Mesenchymal stem cell (in vitro differentiated cells and primary cell): Measurements from ENCODE around the gene CCDC141.

Experiments
- DNase-seq: peaks from one replicate; pipeline ENCODE4 v3.0.0-alpha.2; 2013
- H2AFZ ChIP-seq: one replicate; pipeline ENCODE4 v1.6.1; 2013; ENCODE audit warnings: low read depth, mild to moderate bottlenecking, control low read depth, inconsistent platforms, low read length, moderate library complexity
- H2AK5ac ChIP-seq: 2 replicates; pipeline ENCODE4 v1.6.1; 2013; ENCODE audit warnings: low read length, moderate library complexity, mild to moderate bottlenecking, inconsistent platforms; ENCODE audit not compliant: severe bottlenecking
- H2BK120ac ChIP-seq: one replicate; pipeline ENCODE4 v1.6.1; 2013; ENCODE audit warnings: low read depth, mild to moderate bottlenecking, inconsistent platforms, low read length, moderate library complexity
- H2BK12ac ChIP-seq, 2 experiments: one replicate each; pipeline ENCODE4 v1.6.1; 2013; ENCODE audit warnings: inconsistent platforms in 2 of 2, low read length in 2 of 2, mild to moderate bottlenecking in 2 of 2, moderate library complexity in 2 of 2, control low read depth in 1 of 2
- H2BK15ac ChIP-seq: one replicate; pipeline ENCODE4 v1.6.1; 2013; ENCODE audit warnings: mild to moderate bottlenecking, low read depth, inconsistent platforms; ENCODE audit not compliant: poor library complexity, severe bottlenecking
- H2BK5ac ChIP-seq: 2 replicates; pipeline ENCODE4 v1.6.1; 2013; ENCODE audit warnings: low read depth, mild to moderate bottlenecking, low read length, control low read depth, inconsistent platforms; ENCODE audit not compliant: poor library complexity, severe bottlenecking
- H3K14ac ChIP-seq, 2 experiments: one replicate each; pipeline ENCODE4 v1.6.1; 2013; ENCODE audit warnings: inconsistent platforms in 2 of 2, low read length in 2 of 2, control low read depth in 1 of 2, mild to moderate bottlenecking in 1 of 2, moderate library complexity in 1 of 2
- H3K18ac ChIP-seq, 2 experiments: one replicate each; pipeline ENCODE4 v1.6.1; 2013; ENCODE audit warnings: inconsistent platforms in 2 of 2, low read length in 2 of 2, control low read depth in 1 of 2, low read depth in 1 of 2, mild to moderate bottlenecking in 1 of 2
- H3K23ac ChIP-seq, 2 experiments: one replicate each; pipeline ENCODE4 v1.6.1; 2013; ENCODE audit warnings: inconsistent platforms in 2 of 2, low read length in 2 of 2, mild to moderate bottlenecking in 2 of 2, moderate library complexity in 2 of 2, control low read depth in 1 of 2
- H3K27ac ChIP-seq: 2 replicates; pipeline ENCODE4 v1.5.1; 2013; ENCODE audit warnings: mild to moderate bottlenecking, moderate library complexity, low read length, control low read depth, inconsistent platforms; ENCODE audit not compliant: poor library complexity, severe bottlenecking
- H3K27me3 ChIP-seq, 2 experiments: 2 replicates each; pipeline versions ENCODE4 v1.6.1 to v1.7.0; 2013; ENCODE audit warnings: low read length in 2 of 2, mild to moderate bottlenecking in 2 of 2, moderate library complexity in 2 of 2, control low read depth in 1 of 2, inconsistent platforms in 1 of 2; ENCODE audit not compliant: control insufficient read depth in 1 of 2, insufficient read depth in 1 of 2
- H3K36me3 ChIP-seq, 2 experiments: 2 replicates each; pipeline versions ENCODE4 v1.6.1 to v1.7.0; 2013; ENCODE audit warnings: low read length in 2 of 2, control low read depth in 1 of 2, inconsistent platforms in 1 of 2, low read depth in 1 of 2, mild to moderate bottlenecking in 1 of 2; ENCODE audit not compliant: insufficient read depth in 2 of 2, control insufficient read depth in 1 of 2
- H3K4ac ChIP-seq, 2 experiments: one replicate each; pipeline ENCODE4 v1.6.1; 2013; ENCODE audit warnings: inconsistent platforms in 2 of 2, low read length in 2 of 2, mild to moderate bottlenecking in 2 of 2, moderate library complexity in 2 of 2, control low read depth in 1 of 2, low read depth in 1 of 2
- H3K4me1 ChIP-seq: 2 replicates; pipeline ENCODE4 v1.6.1; 2013; ENCODE audit warnings: low read depth, low read length, control low read depth; ENCODE audit not compliant: control insufficient read depth, insufficient read depth
- H3K4me2 ChIP-seq: 2 replicates; pipeline ENCODE4 v1.6.1; 2013; ENCODE audit warnings: low read length, mild to moderate bottlenecking, inconsistent platforms; ENCODE audit not compliant: poor library complexity, severe bottlenecking
- H3K4me3 ChIP-seq, 2 experiments: 2 replicates each; pipeline versions ENCODE4 v1.5.1 to v1.7.0; 2013; ENCODE audit warnings: low read length in 2 of 2, mild to moderate bottlenecking in 2 of 2, control low read depth in 1 of 2, low read depth in 1 of 2; ENCODE audit not compliant: insufficient read depth in 1 of 2
- H3K79me1 ChIP-seq: replicated peaks from 2 replicates; pipeline ENCODE4 v1.6.1; 2013; ENCODE audit warnings: mild to moderate bottlenecking, control low read depth, low read length, inconsistent platforms; ENCODE audit not compliant: poor library complexity, severe bottlenecking
- H3K9ac ChIP-seq: 2 replicates; pipeline ENCODE4 v1.7.0; 2013; ENCODE audit warnings: mild to moderate bottlenecking, low read length, moderate library complexity
- H3K9me3 ChIP-seq: 2 replicates; pipeline ENCODE4 v1.7.0; 2013; ENCODE audit warnings: mild to moderate bottlenecking, low read length; ENCODE audit not compliant: control insufficient read depth
- H4K8ac ChIP-seq: one replicate; pipeline ENCODE4 v1.6.1; 2013; ENCODE audit warnings: inconsistent platforms, mild to moderate bottlenecking, low read length, moderate library complexity
- H4K91ac ChIP-seq: one replicate; pipeline ENCODE4 v1.6.1; 2013; ENCODE audit warnings: mild to moderate bottlenecking, low read length, inconsistent platforms
- WGBS: methylation state at CpG from one replicate; pipeline ENCODE4 v1.1.7; 2013; ENCODE audit warnings: mixed read lengths; 5-methylcytosine and 5-hydroxymethylcytosine counted together

CCDC141 gene

GRCh38 chr2:178999476-178999875 is 50.5 kb downstream of the CCDC141 start:
- 73% methylated on average over 4 of the region's 4 CpGs for WGBS
- H3K27ac ChIP-seq: no peak overlapping the region

GRCh38 chr2:178998539-178998938 is 51.4 kb downstream of the CCDC141 start:
- H4K91ac ChIP-seq: no peak overlapping the region
- H3K18ac ChIP-seq: no peak overlapping the region
- H3K36me3 ChIP-seq: no peaks in the 10 kb centered on the region
- no peak overlapping the region for H2AK5ac ChIP-seq
- no peak overlapping the region for H2BK5ac ChIP-seq
- H3K27ac ChIP-seq: no peak overlapping the region
- no peak overlapping the region for H2BK120ac ChIP-seq
- H3K4me1 ChIP-seq: no peaks in the 10 kb centered on the region
- no peaks in the 10 kb centered on the region for H3K27me3 ChIP-seq
- no peak for DNase-seq
- no peak overlapping the region for H3K4ac ChIP-seq
- no peak overlapping the region for H3K4me3 ChIP-seq
- no peak overlapping the region for H4K8ac ChIP-seq
- H3K23ac ChIP-seq: no peak overlapping the region
- no peaks in the 10 kb centered on the region for H3K79me1 ChIP-seq
- H3K4me2 ChIP-seq: no peak overlapping the region
- no peak overlapping the region for H2BK12ac ChIP-seq
- H3K9me3 ChIP-seq: no peaks in the 10 kb centered on the region
- no peak overlapping the region for H2AFZ ChIP-seq
- 76% methylated on average over 2 of the region's 2 CpGs for WGBS
- no peak overlapping the region for H2BK15ac ChIP-seq
- H3K9ac ChIP-seq: no peak overlapping the region
- no peak overlapping the region for H3K14ac ChIP-seq

More at GRCh38 chr2:178999476-178999875, 50.5 kb downstream of the CCDC141 start:
- Histone ChIP-seq H3K9me3 (no peaks in the 10 kb centered on the region), H4K8ac (no peak overlapping the region), H3K79me1 (no peaks in the 10 kb centered on the region), H3K14ac (no peak overlapping the region), H3K4ac (no peak overlapping the region), H4K91ac (no peak overlapping the region), H3K36me3 (no peaks in the 10 kb centered on the region), H3K18ac (no peak overlapping the region), H2AK5ac (no peak overlapping the region), H3K23ac (no peak overlapping the region), H3K4me3 (no peak overlapping the region), H3K4me2 (no peak overlapping the region), H2BK12ac (no peak overlapping the region), H2BK15ac (no peak overlapping the region), H2AFZ (no peak overlapping the region), H3K27me3 (no peaks in the 10 kb centered on the region), H3K4me1 (no peaks in the 10 kb centered on the region), H3K9ac (no peak overlapping the region), H2BK5ac (no peak overlapping the region), H2BK120ac (no peak overlapping the region)
- DNase-seq: no peak

- Histone ChIP-seq H2BK120ac (no peak overlapping the region), H4K8ac (no peak overlapping the region), H3K9me3 (no peaks in the 10 kb centered on the region), H2BK15ac (no peak overlapping the region), H2BK12ac (no peak overlapping the region), H2AK5ac (no peak overlapping the region), H3K14ac (no peak overlapping the region), H3K79me1 (no peaks in the 10 kb centered on the region), H2BK5ac (no peak overlapping the region), H2AFZ (no peak overlapping the region), H3K27me3 (no peaks in the 10 kb centered on the region), H3K4ac (no peak overlapping the region), H3K4me2 (no peak overlapping the region), H3K4me1 (no peaks in the 10 kb centered on the region), H3K36me3 (no peaks in the 10 kb centered on the region), H3K23ac (no peak overlapping the region), H3K4me3 (no peak overlapping the region), H4K91ac (no peak overlapping the region), H3K27ac (no peak overlapping the region), H3K9ac (no peak overlapping the region), H3K18ac (no peak overlapping the region)
- DNase-seq: no peak
- no CpG with 5 or more reads among the region's 2 CpGs for WGBS
Observed at GRCh38 chr2:178997477-178997876, 52.5 kb downstream of the CCDC141 start.

DNA sequence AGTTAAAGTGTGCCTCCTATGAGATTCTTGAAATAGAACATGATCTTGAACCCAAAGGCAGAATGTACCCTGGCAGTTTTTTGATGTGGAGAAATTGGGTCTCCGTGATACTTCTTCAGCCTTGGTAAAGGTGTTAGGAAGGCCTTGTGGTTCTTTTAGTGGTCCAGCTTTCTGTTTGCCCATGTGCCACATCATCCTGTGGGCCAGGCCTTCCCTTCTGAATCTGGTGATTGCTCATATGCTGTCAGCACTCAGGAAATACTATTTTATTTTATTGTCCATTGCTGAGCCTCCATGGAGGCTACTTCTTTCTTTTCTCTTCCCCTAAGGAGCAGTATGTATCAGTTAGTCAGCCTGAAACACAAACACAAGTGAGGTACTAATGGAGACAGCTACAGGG is 52.9 kb downstream of the CCDC141 start:
- no peak overlapping the region for H3K4me2 ChIP-seq
- H2AK5ac ChIP-seq: no peak overlapping the region
- H2BK15ac ChIP-seq: no peak overlapping the region
- H2AFZ ChIP-seq: no peak overlapping the region
- no peaks in the 10 kb centered on the region for H3K4me1 ChIP-seq
- no peak for DNase-seq
- H3K23ac ChIP-seq: no peak overlapping the region
- H2BK12ac ChIP-seq: no peak overlapping the region
- no peak overlapping the region for H2BK5ac ChIP-seq
- no peaks in the 10 kb centered on the region for H3K36me3 ChIP-seq
- no peak overlapping the region for H2BK120ac ChIP-seq
- no peak overlapping the region for H3K18ac ChIP-seq
- 80% methylated on average over 1 of the region's 1 CpG for WGBS
- no peak overlapping the region for H3K4ac ChIP-seq
- no peak overlapping the region for H3K4me3 ChIP-seq
- H3K79me1 ChIP-seq: no peaks in the 10 kb centered on the region
- H3K9me3 ChIP-seq: no peaks in the 10 kb centered on the region
- H3K14ac ChIP-seq: no peak overlapping the region
- H3K27ac ChIP-seq: no peak overlapping the region
- H3K9ac ChIP-seq: no peak overlapping the region
- H3K27me3 ChIP-seq: no peaks in the 10 kb centered on the region
- H4K8ac ChIP-seq: no peak overlapping the region
- H4K91ac ChIP-seq: no peak overlapping the region
